Activated T-helper 2 cell treated with anti-CD3 and anti-CD28 coated beads, Interferon-gamma antibody, Interleukin-2, Interleukin-4, amounts not matched to agents 10 μg/mL and 5 μg/mL and 100 μg/mL, durations not matched to agents 14 hours and 24 hours and 36 hours (primary cell): ENCODE data around the gene STK32B. TPM values are rescaled to one million over a fixed set of nuclear protein-coding genes. Genes with fewer than 3 reads are reported as not detected.

Source experiments
- DNase-seq: peaks from one replicate; pipeline ENCODE4 v3.0.0; 2021; ENCODE audit warnings: low spot score
- H3K27ac Mint-ChIP-seq: one replicate; pipeline ENCODE4 v1.8.0; 2021; ENCODE audit warnings: mixed read lengths
- H3K27me3 Mint-ChIP-seq: one replicate; pipeline ENCODE4 v1.8.0; 2021; ENCODE audit warnings: low read depth, mixed read lengths
- H3K36me3 Mint-ChIP-seq: one replicate; pipeline ENCODE4 v1.8.0; 2021; ENCODE audit warnings: low read depth, mixed read lengths
- H3K4me1 Mint-ChIP-seq: one replicate; pipeline ENCODE4 v1.8.0; 2021; ENCODE audit warnings: low read depth, mixed read lengths
- H3K4me3 Mint-ChIP-seq: one replicate; pipeline ENCODE4 v1.8.0; 2021; ENCODE audit warnings: low read depth, mild to moderate bottlenecking, moderate library complexity, mixed read lengths
- H3K9me3 Mint-ChIP-seq: one replicate; pipeline ENCODE4 v1.8.0; 2021; ENCODE audit warnings: mixed read lengths
- intact Hi-C: fragments of 100-400 bp; cut with micrococcal nuclease; formaldehyde crosslinking; loops from one replicate; pipeline ENCODE4 v1.15.1; 2023
- total RNA-seq: library from RNA; stranded (reverse); gene quantifications from 2 replicates; pipeline ENCODE4 v1.2.3, GENCODE V29; 2022

STK32B gene
- total RNA-seq, 1 donor from 2014 or later = not detected

DNA sequence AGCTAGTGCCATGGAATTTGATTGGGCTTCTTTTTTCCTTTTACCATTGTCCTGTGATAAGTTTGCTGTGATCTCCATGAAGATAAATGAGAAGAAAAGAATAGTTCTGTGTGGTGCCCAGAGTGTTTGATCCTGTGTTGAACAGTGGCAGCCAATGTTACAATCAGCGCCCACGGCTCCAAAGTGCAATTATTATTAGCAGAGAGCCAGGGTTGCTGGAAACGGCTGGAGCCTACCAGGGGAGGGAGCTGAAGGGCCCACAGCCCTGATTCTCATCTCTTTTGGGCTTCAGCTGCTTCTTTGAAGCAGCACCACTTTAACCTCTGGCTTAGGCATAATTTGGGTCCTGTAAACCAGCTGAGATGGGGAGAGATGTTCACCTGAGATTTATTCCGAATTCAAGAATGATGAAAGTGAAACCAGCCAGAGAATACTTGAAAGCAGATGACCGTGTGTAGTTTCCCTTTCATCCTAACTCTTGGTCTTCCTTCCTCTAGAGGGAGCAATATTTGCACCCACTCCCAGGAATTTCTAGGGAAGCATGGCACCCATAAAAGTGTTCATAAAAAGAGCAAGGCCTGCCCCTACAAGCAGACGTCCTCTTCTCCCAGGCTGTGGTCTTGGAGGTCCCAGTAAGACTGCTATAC, 358.8 kb downstream of the STK32B start:
- peaks cover 22% of the 10 kb centered on the region for H3K9me3 Mint-ChIP-seq
- no peak for DNase-seq
- no peaks in the 10 kb centered on the region for H3K4me1 Mint-ChIP-seq
- H3K36me3 Mint-ChIP-seq = no peaks in the 10 kb centered on the region
- intact Hi-C loops = no loop called here
- no peak overlapping the region for H3K4me3 Mint-ChIP-seq
- no peak overlapping the region for H3K27ac Mint-ChIP-seq
- H3K27me3 Mint-ChIP-seq = no peaks in the 10 kb centered on the region

DNA sequence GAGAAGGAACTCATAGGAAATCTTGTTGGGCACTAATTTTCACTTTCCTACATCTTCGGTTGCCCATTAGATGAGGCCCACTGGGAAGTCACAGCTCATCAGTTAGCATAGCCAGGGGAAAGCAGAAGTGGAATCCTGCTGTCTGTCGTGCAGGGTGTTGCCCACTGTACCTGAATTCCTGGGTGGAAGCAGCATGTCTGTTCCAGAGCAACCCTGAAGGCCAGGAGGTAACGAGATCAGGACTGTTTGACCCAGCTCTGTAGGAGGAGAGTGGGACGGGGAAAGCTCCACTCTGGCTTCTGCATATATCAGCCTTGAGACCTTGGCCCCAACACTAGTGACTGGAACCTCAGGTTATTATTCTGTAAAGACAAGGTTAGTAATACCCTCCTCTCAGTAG, 361.0 kb downstream of the STK32B start:
- no peak for DNase-seq
- intact Hi-C loops = no loop called here
- Mint-ChIP-seq H3K36me3 (no peaks in the 10 kb centered on the region), H3K4me1 (no peaks in the 10 kb centered on the region), H3K4me3 (no peak overlapping the region), H3K27me3 (no peaks in the 10 kb centered on the region), H3K9me3 (peaks cover 7% of the 10 kb centered on the region), H3K27ac (no peak overlapping the region)

DNA sequence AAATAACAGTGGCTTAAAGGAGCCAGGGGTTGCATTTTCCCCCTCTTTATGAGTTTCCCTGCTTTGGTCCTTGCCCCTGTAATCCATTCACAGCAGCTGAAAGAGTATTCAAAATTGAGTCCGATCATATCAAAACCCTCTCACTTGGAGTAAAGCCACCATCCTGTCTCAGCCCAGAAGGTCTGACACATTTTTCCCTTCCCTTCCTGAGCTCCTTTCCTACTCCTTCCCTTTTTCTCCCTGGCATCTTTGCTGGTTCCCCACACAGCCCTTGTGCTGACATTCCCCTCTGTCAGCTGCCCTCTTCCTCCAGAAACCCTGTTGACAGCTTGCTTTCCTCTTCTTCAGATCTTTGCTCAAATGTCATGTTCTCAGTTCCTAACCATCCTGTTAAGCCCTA, 361.5 kb downstream of the STK32B start:
- DNase-seq = no peak
- Mint-ChIP-seq H3K36me3 (no peaks in the 10 kb centered on the region), H3K27ac (no peak overlapping the region), H3K27me3 (no peaks in the 10 kb centered on the region), H3K9me3 (peaks cover 6% of the 10 kb centered on the region), H3K4me3 (no peak overlapping the region), H3K4me1 (no peaks in the 10 kb centered on the region)
- intact Hi-C loops = no loop called here

DNA sequence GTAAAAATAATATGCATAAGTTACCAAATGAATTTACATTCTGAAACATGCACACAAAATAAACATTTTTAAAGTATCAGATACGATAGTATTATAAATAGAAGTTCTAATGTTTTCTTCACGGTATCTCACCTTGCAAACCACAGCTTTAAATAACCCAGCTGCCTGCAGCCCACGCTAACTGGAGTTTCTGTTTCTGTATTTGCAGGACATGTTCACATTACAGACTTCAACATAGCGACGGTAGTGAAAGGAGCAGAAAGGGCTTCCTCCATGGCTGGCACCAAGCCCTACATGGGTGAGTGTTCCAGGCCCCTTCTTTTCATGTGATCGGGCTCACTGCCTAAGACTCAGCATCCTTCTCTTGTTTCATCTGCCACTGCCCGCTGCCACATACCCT, 365.4 kb downstream of the STK32B start:
- no peak for DNase-seq
- no peaks in the 10 kb centered on the region for H3K27me3 Mint-ChIP-seq
- H3K4me3 Mint-ChIP-seq = no peak overlapping the region
- H3K36me3 Mint-ChIP-seq = no peaks in the 10 kb centered on the region
- intact Hi-C loops = no loop called here
- H3K27ac Mint-ChIP-seq = no peak overlapping the region
- no peaks in the 10 kb centered on the region for H3K4me1 Mint-ChIP-seq
- no peaks in the 10 kb centered on the region for H3K9me3 Mint-ChIP-seq

DNA sequence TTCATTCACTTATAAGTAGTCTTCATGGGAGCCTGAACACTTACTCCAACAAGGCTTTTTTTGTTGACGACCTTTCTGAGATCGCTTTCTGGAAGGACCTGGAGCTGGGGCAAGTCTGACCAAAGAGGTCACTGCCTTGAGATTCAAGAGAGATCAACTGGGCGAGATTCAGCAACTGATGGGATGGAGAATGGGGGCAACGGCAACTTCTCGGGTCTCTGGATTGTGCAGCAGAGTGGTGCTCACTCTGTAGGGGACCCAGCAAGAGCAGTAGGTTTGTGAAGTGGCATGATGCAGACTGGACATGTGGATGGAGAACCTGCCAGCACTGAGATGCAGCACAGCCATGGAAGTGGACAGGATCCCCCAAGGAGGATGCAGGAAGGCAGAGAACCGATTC, 369.0 kb downstream of the STK32B start:
- intact Hi-C loops = no loop called here
- no peak overlapping the region for H3K4me3 Mint-ChIP-seq
- no peaks in the 10 kb centered on the region for H3K27me3 Mint-ChIP-seq
- no peak overlapping the region for H3K27ac Mint-ChIP-seq
- H3K9me3 Mint-ChIP-seq = no peaks in the 10 kb centered on the region
- no peaks in the 10 kb centered on the region for H3K4me1 Mint-ChIP-seq
- no peak for DNase-seq
- H3K36me3 Mint-ChIP-seq = no peaks in the 10 kb centered on the region

DNA sequence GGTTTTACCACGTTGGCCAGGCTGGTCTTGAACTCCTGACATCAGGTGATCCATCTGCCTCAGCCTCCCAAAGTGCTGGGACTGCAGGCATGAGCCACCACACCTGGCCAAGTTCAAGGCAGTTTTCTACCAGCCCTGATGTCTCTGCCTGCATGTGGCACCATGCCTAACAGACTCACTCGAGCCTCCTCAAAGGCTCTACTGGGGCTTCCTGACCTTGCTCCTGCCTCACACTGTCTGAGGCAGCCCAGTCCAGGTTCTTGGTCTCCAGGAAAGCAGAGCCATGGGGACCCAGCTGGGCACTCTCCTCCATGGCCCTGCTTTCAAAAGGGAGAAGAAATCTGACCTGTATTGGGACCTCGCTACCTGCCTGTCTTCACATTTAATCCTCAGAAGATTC, 370.1 kb downstream of the STK32B start:
- Mint-ChIP-seq H3K9me3 (no peaks in the 10 kb centered on the region), H3K27ac (no peak overlapping the region), H3K27me3 (no peaks in the 10 kb centered on the region), H3K4me3 (no peak overlapping the region), H3K36me3 (no peaks in the 10 kb centered on the region), H3K4me1 (no peaks in the 10 kb centered on the region)
- intact Hi-C loops = no loop called here
- DNase-seq = no peak

DNA sequence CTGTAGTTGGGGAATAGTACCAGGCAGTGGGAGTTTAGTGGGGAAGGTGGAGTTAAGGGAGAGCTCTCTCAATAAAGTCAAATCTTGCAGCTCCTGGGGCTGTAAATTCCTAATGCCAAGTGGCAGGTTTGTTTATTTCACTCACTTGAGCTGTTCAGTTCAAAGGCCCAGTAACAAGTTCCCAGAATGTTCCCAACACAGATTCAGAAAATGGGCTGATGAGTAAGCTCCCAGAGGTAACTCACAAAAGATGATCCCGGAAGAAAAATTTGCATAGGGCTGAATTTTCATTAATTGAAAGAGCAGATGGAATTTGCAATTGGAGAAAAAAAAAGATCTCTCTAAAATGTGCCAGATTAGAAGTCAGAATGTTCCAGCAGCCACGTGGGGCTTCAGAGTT, 370.9 kb downstream of the STK32B start:
- Mint-ChIP-seq H3K36me3 (no peaks in the 10 kb centered on the region), H3K4me1 (no peaks in the 10 kb centered on the region), H3K9me3 (no peaks in the 10 kb centered on the region), H3K27ac (no peak overlapping the region), H3K27me3 (no peaks in the 10 kb centered on the region), H3K4me3 (no peak overlapping the region)
- intact Hi-C loops = no loop called here
- DNase-seq = no peak

DNA sequence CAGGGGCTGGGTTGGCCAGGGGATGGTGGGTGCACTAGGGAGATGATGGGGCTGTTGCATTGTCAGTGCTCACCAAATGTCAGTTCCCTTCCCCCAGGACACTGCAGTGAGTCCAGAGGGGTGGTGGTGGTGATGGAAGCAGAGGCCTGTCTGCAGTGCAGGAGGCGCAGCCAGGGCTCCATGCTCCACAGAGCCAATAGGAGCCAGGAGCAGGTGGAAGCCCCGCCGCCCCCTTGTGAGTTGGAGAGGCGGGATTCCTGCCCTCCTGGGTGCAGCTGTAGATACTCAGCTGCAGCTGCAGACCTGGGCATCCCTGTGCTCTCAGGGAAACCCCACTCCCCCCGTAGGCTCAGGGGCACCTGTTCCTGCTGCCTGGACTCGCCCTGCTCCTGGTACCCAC, 372.4 kb downstream of the STK32B start:
- DNase-seq = no peak
- intact Hi-C loops = no loop called here
- no peaks in the 10 kb centered on the region for H3K36me3 Mint-ChIP-seq

DNA sequence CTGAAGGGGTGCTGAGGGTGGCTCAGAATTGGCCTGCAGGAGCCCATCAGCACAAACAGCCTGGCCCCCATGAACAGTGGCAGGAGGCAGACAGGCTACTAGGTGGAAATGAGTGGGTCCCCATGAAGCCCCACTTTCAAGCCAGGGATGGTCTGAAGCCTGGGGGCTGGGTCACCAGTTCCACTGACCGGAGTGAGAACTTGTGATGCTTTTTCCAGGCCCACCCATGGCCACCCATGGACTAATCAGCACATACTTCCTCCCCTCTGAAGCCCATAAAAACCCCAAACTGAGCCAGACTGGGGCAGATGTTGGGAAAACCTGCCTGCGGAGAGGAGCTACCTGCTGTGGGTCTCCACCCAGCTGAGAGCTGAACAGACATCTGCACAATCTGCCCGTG, 372.9 kb downstream of the STK32B start:
- Mint-ChIP-seq H3K27ac (no peak overlapping the region), H3K36me3 (no peaks in the 10 kb centered on the region), H3K9me3 (no peaks in the 10 kb centered on the region), H3K4me1 (no peaks in the 10 kb centered on the region), H3K4me3 (no peak overlapping the region), H3K27me3 (no peaks in the 10 kb centered on the region)
- intact Hi-C loops = no loop called here
- no peak for DNase-seq

More for the DNA sequence above, 372.4 kb downstream of the STK32B start:
- Mint-ChIP-seq H3K4me1 (no peaks in the 10 kb centered on the region), H3K9me3 (no peaks in the 10 kb centered on the region), H3K27me3 (no peaks in the 10 kb centered on the region), H3K4me3 (no peak overlapping the region), H3K27ac (no peak overlapping the region)

DNA sequence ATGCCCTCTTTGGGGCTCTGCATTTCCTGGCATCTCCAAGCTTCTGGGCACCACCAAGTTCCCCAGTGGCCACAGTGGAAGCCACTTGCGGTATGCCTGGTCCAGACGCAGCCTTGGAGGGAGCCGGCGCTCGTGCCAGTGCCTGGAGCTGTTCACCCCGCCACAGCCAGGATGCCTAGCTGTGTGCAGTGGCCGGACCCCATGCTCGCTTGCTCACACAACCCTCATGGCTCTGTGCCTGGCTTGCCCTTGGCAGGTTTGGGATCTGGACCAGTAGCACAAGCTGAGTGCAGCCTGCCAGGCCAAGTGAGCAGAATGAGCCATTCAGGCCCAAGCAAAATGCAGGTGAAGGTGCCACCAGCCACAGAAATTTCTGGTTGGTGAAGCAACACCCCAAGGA, 373.6 kb downstream of the STK32B start:
- DNase-seq = no peak
- intact Hi-C loops = no loop called here
- no peaks in the 10 kb centered on the region for H3K9me3 Mint-ChIP-seq
- no peak overlapping the region for H3K4me3 Mint-ChIP-seq
- no peak overlapping the region for H3K27ac Mint-ChIP-seq
- H3K4me1 Mint-ChIP-seq = no peaks in the 10 kb centered on the region
- H3K27me3 Mint-ChIP-seq = no peaks in the 10 kb centered on the region
- no peaks in the 10 kb centered on the region for H3K36me3 Mint-ChIP-seq

DNA sequence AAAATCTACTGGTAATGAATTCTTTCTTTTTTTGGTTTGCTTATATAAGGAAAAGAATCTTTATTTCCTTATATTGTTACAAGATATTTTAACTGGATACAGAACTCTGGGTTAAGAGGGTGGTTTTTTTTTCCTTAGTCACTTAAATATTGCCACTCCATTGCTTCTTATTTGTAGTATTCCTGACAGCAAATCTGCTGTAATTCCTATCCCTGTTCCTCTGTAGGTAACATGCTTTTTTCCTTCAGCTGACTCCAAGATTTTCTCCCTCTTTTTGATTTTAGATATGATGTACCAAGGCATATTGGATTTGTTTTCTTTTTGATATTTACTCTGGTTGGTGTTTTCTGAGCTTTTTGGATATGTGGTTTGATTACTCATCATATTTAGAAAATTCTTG, 378.5 kb downstream of the STK32B start:
- no peaks in the 10 kb centered on the region for H3K36me3 Mint-ChIP-seq

DNA sequence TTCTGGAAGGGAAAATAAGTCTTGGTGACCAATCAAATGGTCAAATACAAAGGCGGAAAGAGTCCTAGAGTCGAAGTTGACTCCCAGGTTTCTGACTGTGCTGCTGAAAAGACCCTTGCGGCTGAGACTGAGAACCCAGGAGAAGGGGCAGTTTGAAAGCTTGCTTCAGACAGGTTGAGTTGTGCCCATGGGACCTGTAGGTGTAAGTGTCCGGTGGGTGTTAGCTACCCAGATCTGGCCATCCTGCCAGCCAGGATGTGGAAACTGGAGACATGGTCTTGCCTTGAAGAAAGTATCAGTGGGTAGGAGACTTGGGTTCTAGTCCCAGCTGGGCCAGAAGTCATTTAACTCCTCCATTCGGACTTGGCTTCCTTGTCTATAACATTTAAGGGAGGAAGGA, 381.9 kb downstream of the STK32B start:
- DNase-seq = no peak
- Mint-ChIP-seq H3K36me3 (no peaks in the 10 kb centered on the region), H3K27ac (no peak overlapping the region), H3K4me3 (no peak overlapping the region), H3K27me3 (no peaks in the 10 kb centered on the region), H3K9me3 (peaks cover 5% of the 10 kb centered on the region), H3K4me1 (no peaks in the 10 kb centered on the region)
- intact Hi-C loops = no loop called here

More for the DNA sequence above, 378.5 kb downstream of the STK32B start:
- H3K27me3 Mint-ChIP-seq = no peaks in the 10 kb centered on the region
- no peaks in the 10 kb centered on the region for H3K4me1 Mint-ChIP-seq
- intact Hi-C loops = no loop called here
- no peak for DNase-seq
- H3K9me3 Mint-ChIP-seq = no peaks in the 10 kb centered on the region
- H3K27ac Mint-ChIP-seq = no peak overlapping the region
- H3K4me3 Mint-ChIP-seq = no peak overlapping the region

DNA sequence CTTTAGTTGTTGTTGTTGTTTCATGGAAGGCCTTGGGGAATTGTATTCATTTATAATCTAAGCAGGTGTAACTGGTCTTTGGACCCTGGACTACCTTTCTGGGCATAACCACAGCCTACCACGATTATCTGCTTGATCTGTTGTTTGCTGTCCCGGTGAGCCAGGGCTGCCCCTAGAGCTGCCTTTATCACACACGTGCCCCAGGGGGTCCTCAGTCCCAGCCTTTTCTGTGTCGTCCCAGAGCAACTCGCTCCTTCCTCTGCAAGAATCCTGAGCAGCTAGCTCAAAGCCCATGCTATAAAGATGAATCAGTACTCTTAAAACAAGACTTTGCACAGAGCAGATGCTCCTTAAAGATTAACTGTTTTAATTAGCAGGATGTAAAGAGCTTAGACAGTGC, 383.9 kb downstream of the STK32B start:
- no peak for DNase-seq
- no peaks in the 10 kb centered on the region for H3K27me3 Mint-ChIP-seq
- no peaks in the 10 kb centered on the region for H3K4me1 Mint-ChIP-seq
- H3K36me3 Mint-ChIP-seq = no peaks in the 10 kb centered on the region
- intact Hi-C loops = no loop called here
- no peak overlapping the region for H3K4me3 Mint-ChIP-seq
- no peak overlapping the region for H3K27ac Mint-ChIP-seq
- H3K9me3 Mint-ChIP-seq = peaks cover 7% of the 10 kb centered on the region

DNA sequence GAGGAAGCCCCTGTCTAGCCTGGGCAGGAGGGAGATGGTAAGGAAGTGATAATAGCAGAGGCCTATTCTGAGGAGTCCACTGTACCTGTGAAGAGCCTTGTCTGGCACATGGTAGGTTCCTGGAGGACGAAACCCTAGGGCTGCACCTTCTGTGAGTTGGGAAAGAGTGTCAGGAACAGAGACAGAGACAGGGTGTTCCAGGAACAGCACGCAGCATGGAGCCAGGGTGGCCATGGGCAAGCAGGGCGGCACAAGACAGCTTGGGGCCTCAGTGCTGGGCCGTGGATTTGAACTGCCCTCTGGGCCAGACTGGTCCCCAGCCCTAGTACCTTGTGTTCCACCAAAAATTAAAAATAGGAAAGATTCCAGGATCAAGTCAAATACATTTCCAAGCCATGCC, 384.5 kb downstream of the STK32B start:
- intact Hi-C loops = no loop called here
- DNase-seq = no peak
- no peaks in the 10 kb centered on the region for H3K36me3 Mint-ChIP-seq
- no peak overlapping the region for H3K27ac Mint-ChIP-seq
- no peak overlapping the region for H3K4me3 Mint-ChIP-seq
- H3K9me3 Mint-ChIP-seq = peaks cover 7% of the 10 kb centered on the region
- no peaks in the 10 kb centered on the region for H3K4me1 Mint-ChIP-seq
- no peaks in the 10 kb centered on the region for H3K27me3 Mint-ChIP-seq
